Esophagus muscularis mucosa (tissue), 4 donors: ENCODE results near the gene SND1.

Experiments
- CTCF ChIP-seq, 3 experiments: fragments of 200-600 bp in 2 of 3; fragments of 450-650 bp in 1 of 3; sonication (generic) in 2 of 3; IDR thresholded peaks; one replicate each; pipeline ENCODE4 v1.5.1; 2017 to 2019; ENCODE audit warnings: antibody characterized with exemption in 3 of 3, mild to moderate bottlenecking in 2 of 3, moderate library complexity in 1 of 3
- EP300 ChIP-seq: sonication (generic); formaldehyde crosslinking; IDR thresholded peaks from one replicate; pipeline ENCODE4 v1.6.1; 2017; ENCODE audit warnings: antibody characterized with exemption
- POLR2AphosphoS5 ChIP-seq, 2 donors: sonication (generic); formaldehyde crosslinking; IDR thresholded peaks; one replicate each; pipeline ENCODE4 v1.6.1; 2017; ENCODE audit warnings: antibody characterized with exemption in 2 of 2

DNA sequence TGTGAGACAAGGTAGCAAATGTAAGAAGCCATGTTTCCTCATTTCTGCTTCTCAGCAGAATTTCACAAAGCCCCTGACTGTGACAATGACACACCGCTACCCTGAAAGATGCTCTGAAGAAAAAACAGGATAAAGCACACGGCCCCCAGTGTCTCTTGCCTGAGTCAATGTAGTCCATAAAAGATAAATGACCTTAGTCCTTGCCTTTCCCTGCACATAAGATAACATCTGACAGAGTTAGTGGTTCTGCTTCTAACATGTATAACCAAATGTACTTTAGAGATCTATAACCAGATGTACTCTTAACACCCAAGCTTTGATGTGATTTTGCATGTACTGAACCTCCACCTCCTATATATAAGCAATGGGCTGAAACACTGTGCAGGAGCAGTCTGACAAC, 3.0 kb upstream of the SND1 start:
- TF ChIP-seq CTCF (IDR thresholded peaks at IDR 0.05) (no peak), POLR2AphosphoS5 (IDR thresholded peaks at IDR 0.05) (no peak), EP300 (no peak)
